MM.1S (cell line): ENCODE results near the gene HYCC1.

Experiments used
- DNase-seq: peaks from one replicate; pipeline ENCODE4 v3.0.0-alpha.2; 2015
- H2AFZ ChIP-seq: fragments of 300-600 bp; sonication (generic); 2 replicates; pipeline ENCODE4 v1.6.0; 2016; ENCODE audit warnings: antibody characterized with exemption, low read length
- H3F3A ChIP-seq: fragments of 300-600 bp; sonication (generic); 2 replicates; pipeline ENCODE4 v1.6.1; 2016; ENCODE audit warnings: mild to moderate bottlenecking, antibody characterized with exemption, low read length, moderate library complexity, mixed read lengths; ENCODE audit not compliant: insufficient read depth
- H3K27ac ChIP-seq: fragments of 300-600 bp; sonication (generic); 2 replicates; pipeline ENCODE4 v1.5.1; 2016; ENCODE audit warnings: mild to moderate bottlenecking, low read length
- H3K27me3 ChIP-seq: fragments of 300-600 bp; sonication (generic); replicated peaks from 2 replicates; pipeline ENCODE4 v1.6.0; 2016; ENCODE audit warnings: low read length; ENCODE audit not compliant: insufficient read depth
- H3K36me3 ChIP-seq: fragments of 300-600 bp; sonication (generic); replicated peaks from 2 replicates; pipeline ENCODE4 v1.6.1; 2016; ENCODE audit warnings: mild to moderate bottlenecking, low read length, mixed read lengths; ENCODE audit not compliant: insufficient read depth
- H3K4me1 ChIP-seq: fragments of 300-600 bp; sonication (generic); 2 replicates; pipeline ENCODE4 v1.6.1; 2016; ENCODE audit warnings: low read length, mixed read lengths
- H3K4me2 ChIP-seq: fragments of 300-600 bp; sonication (generic); 2 replicates; pipeline ENCODE4 v1.6.0; 2016; ENCODE audit warnings: low read depth, low read length
- H3K4me3 ChIP-seq: fragments of 300-600 bp; sonication (generic); 2 replicates; pipeline ENCODE4 v1.5.1; 2016; ENCODE audit warnings: low read length, mixed read lengths
- H3K79me2 ChIP-seq: fragments of 300-600 bp; sonication (generic); 2 replicates; pipeline ENCODE4 v1.6.1; 2016; ENCODE audit warnings: mixed run types, low read length, mixed read lengths
- H3K9ac ChIP-seq: fragments of 300-600 bp; sonication (generic); 2 replicates; pipeline ENCODE4 v1.6.1; 2016; ENCODE audit warnings: low read length, mixed read lengths
- H3K9me2 ChIP-seq: fragments of 300-600 bp; sonication (generic); replicated peaks from 2 replicates; pipeline ENCODE4 v1.6.1; 2016; ENCODE audit warnings: mild to moderate bottlenecking, low read length, mixed read lengths; ENCODE audit not compliant: insufficient read depth
- H3K9me3 ChIP-seq: fragments of 300-600 bp; sonication (generic); replicated peaks from 2 replicates; pipeline ENCODE4 v1.6.1; 2016; ENCODE audit warnings: mild to moderate bottlenecking, low read length, mixed read lengths; ENCODE audit not compliant: insufficient read depth
- H4K20me1 ChIP-seq: fragments of 300-600 bp; sonication (generic); 2 replicates; pipeline ENCODE4 v1.6.1; 2016; ENCODE audit warnings: mild to moderate bottlenecking, low read length, moderate library complexity, mixed read lengths; ENCODE audit not compliant: insufficient read depth
- EZH2 ChIP-seq: fragments of 300-600 bp; sonication (generic); optimal IDR thresholded peaks from 2 replicates; pipeline ENCODE3; 2017; ENCODE audit warnings: low read depth, mild to moderate bottlenecking, antibody characterized with exemption, low read length, mixed read lengths
- EZH2phosphoT487 ChIP-seq: fragments of 300-600 bp; sonication (generic); IDR thresholded peaks from 2 replicates; pipeline ENCODE4 v1.6.1; 2018; ENCODE audit warnings: antibody characterized with exemption, low read length
- TF ChIP-seq, protein P1 (sequence below): fragments of 300-600 bp; sonication (generic); IDR thresholded peaks from 2 replicates; pipeline ENCODE4 v1.5.1; 2016; ENCODE audit warnings: antibody characterized with exemption, low read length, mixed read lengths

HYCC1 gene

DNA sequence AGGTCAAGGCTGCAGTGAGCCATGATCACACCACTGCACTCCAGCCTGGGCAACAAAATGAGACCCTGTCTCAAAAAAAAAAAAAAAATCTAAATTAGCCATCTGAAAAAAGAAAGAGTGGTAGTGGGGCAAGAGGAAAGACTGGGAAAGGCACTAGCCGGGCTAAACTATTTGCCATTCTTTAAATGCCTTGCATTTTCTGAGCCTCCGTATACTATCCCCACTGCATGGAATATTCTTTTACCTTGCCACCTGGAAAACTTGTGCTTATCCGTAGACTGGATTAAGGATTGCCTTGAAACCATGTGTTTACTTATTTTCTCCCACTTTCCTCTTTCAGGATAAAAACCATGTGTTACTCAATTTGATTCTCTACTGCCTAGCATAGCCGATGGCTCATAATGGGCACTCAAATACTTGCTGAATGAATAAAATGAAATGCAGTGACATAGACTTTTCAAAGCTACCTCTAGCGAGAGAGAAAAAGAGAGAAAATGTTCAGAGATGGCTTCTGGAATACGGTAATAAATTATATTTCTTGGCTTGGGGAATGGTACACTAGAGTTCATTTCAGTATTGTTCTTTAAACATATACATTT, 30.6 kb downstream of the HYCC1 start:
- no peak overlapping the region for H3K9ac ChIP-seq
- H3K4me2 ChIP-seq = no peak overlapping the region
- no peak overlapping the region for H2AFZ ChIP-seq
- H3K9me2 ChIP-seq = no peaks in the 10 kb centered on the region
- no peak for DNase-seq
- H3K36me3 ChIP-seq = no peaks in the 10 kb centered on the region
- H3K79me2 ChIP-seq = peaks cover 11% of the 10 kb centered on the region
- H4K20me1 ChIP-seq = no peaks in the 10 kb centered on the region
- no peaks in the 10 kb centered on the region for H3K9me3 ChIP-seq
- no peak overlapping the region for H3K4me3 ChIP-seq
- no peaks in the 10 kb centered on the region for H3K4me1 ChIP-seq
- H3F3A ChIP-seq = no peaks in the 10 kb centered on the region
- no peak for TF ChIP-seq EZH2phosphoT487
- TF ChIP-seq EZH2 = no peak
- TF ChIP-seq, protein P1, sequence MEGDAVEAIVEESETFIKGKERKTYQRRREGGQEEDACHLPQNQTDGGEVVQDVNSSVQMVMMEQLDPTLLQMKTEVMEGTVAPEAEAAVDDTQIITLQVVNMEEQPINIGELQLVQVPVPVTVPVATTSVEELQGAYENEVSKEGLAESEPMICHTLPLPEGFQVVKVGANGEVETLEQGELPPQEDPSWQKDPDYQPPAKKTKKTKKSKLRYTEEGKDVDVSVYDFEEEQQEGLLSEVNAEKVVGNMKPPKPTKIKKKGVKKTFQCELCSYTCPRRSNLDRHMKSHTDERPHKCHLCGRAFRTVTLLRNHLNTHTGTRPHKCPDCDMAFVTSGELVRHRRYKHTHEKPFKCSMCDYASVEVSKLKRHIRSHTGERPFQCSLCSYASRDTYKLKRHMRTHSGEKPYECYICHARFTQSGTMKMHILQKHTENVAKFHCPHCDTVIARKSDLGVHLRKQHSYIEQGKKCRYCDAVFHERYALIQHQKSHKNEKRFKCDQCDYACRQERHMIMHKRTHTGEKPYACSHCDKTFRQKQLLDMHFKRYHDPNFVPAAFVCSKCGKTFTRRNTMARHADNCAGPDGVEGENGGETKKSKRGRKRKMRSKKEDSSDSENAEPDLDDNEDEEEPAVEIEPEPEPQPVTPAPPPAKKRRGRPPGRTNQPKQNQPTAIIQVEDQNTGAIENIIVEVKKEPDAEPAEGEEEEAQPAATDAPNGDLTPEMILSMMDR = no peak
- H3K27me3 ChIP-seq = no peaks in the 10 kb centered on the region
- H3K27ac ChIP-seq = no peak overlapping the region

DNA sequence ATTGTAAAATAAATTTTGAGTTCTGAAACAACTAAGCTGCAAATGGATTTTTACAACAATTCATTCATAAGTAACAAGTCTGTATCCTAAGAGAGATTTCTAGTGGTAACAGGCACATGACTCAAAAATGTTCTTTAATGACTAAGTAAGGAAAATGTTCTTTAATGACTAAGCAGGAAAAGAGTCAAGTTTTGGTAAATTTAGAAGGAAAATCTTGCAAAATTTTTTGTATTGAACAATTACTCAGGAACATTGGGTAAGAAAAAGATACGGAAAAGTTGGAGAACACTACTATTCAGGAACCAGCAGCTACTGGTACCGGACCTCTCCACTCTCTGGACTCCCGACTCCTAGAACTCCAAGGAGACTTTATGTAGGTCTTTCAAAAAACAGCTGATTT, 33.5 kb downstream of the HYCC1 start:
- Histone ChIP-seq H3K4me1 (no peaks in the 10 kb centered on the region), H3K4me3 (no peak overlapping the region), H3K9ac (no peak overlapping the region), H3K9me2 (no peaks in the 10 kb centered on the region), H3K9me3 (no peaks in the 10 kb centered on the region), H3K36me3 (no peaks in the 10 kb centered on the region), H3K79me2 (no peaks in the 10 kb centered on the region), H3K4me2 (no peak overlapping the region), H3K27ac (no peak overlapping the region), H4K20me1 (no peaks in the 10 kb centered on the region), H2AFZ (no peak overlapping the region), H3F3A (no peaks in the 10 kb centered on the region), H3K27me3 (no peaks in the 10 kb centered on the region)
- TF ChIP-seq EZH2 (no peak), EZH2phosphoT487 (no peak)
- TF ChIP-seq, protein P1 = no peak
- DNase-seq = no peak

DNA sequence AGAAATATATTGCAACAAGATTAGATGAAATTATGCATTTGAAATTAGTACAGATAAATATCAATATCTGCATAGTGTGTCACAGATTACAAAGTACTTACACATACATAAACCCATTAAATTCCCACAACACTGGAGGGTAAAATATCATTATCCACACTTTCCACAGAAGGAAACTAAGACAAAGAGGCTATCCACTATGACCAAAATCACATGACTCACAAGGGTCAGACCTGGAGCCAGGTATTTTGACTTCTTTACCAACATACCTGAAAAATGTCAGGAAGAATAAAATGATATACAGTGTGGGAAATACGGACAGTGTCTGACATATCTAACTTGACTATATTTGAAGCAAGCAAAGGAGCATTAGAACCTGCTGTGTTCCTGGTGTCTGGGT, 34.1 kb downstream of the HYCC1 start:
- Histone ChIP-seq H3K79me2 (no peaks in the 10 kb centered on the region), H3K4me3 (no peak overlapping the region), H3K4me2 (no peak overlapping the region), H4K20me1 (no peaks in the 10 kb centered on the region), H3K27ac (no peak overlapping the region), H2AFZ (no peak overlapping the region), H3K9me2 (no peaks in the 10 kb centered on the region), H3K9ac (no peak overlapping the region), H3K4me1 (no peaks in the 10 kb centered on the region), H3K9me3 (no peaks in the 10 kb centered on the region), H3F3A (no peaks in the 10 kb centered on the region), H3K27me3 (no peaks in the 10 kb centered on the region), H3K36me3 (no peaks in the 10 kb centered on the region)
- TF ChIP-seq EZH2phosphoT487 = no peak
- TF ChIP-seq, protein P1 = no peak
- no peak for TF ChIP-seq EZH2
- no peak for DNase-seq
